ENCODE results near the gene ARG2. TPM values are rescaled to one million over a fixed set of nuclear protein-coding genes. Genes with fewer than 3 reads are reported as not detected.

The ARG2 gene
- total RNA-seq, 2 experiments from 2014 or later = 1.3 to 2.6 TPM

DNA sequence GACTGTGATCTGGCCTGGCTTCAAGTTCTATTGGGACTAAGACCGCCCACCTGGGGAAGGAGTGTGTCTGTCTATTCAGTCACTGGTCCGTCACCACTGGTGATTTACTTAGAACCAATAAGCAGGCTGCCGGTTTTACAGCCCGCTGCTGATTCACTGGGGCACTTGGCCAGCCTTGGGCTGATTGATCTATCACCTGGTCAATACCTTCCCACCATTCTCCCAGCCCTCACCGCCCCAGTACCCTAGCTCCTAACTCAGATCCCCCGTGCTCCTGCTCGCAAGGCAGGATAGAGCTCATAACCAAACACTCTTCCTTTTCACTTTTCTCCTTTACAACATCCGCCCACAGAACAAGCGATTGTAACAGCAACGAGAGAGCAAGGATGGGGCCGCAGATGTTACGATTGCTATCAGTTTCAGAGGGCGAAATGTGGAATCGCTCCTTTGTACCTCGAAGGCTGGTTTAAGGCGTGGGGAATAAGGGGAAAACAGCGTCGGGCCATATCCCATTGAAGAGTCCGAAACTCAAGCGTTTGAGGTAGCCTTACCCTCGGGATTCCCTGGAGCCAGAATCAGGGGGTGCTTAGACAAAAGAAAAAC, 75.2 kb downstream of the ARG2 start:
- peak overlapping the region; percentile 99 for H3K4me3 Mint-ChIP-seq
- DNase-seq = peak; percentile 70
- H3K36me3 Mint-ChIP-seq = peaks cover 14% of the 10 kb centered on the region
- H3K27ac Mint-ChIP-seq = peak overlapping the region; percentile 99
- peak; percentile 86 for ATAC-seq (ENCODE audit: low read depth)
- POLR2A ChIA-PET = interaction anchor here (1.0 to 2.2 kb wide), 9 partner anchors 10 to 335 kb away, joined by 3 to 14 read pairs (median 6); partner anchors contain the start of genes ATP6V1D, EIF2S1, PIGH and RAD51B
- no peaks in the 10 kb centered on the region for H3K27me3 Mint-ChIP-seq
- peaks cover 22% of the 10 kb centered on the region for H3K4me1 Mint-ChIP-seq
- no peaks in the 10 kb centered on the region for H3K9me3 Mint-ChIP-seq

- POLR2A ChIA-PET = interaction anchor here (0.8 to 2.2 kb wide), 10 partner anchors 9 to 336 kb away, joined by 3 to 14 read pairs (median 6); partner anchors contain the start of genes ATP6V1D, EIF2S1, PIGH and RAD51B
- Mint-ChIP-seq H3K9me3 (no peaks in the 10 kb centered on the region), H3K4me3 (peak within 1 kb of the TSS; percentile 99), H3K27ac (peak within 1 kb of the TSS; percentile 99), H3K36me3 (peaks cover 10% of the 10 kb centered on the region), H3K27me3 (no peaks in the 10 kb centered on the region), H3K4me1 (peaks cover 19% of the 10 kb centered on the region)
- peak; percentile 78 for DNase-seq
- ATAC-seq (ENCODE audit: low read depth) = peak; percentile 87
Measured at GRCh38 chr14:67695394-67695949, 75.8 kb downstream of the ARG2 start, which contains the start of gene RDH11. TSS of gene RDH11 (minus strand) at chr14:67695764. CDS start at chr14:67695703, 61 bp downstream.

DNA sequence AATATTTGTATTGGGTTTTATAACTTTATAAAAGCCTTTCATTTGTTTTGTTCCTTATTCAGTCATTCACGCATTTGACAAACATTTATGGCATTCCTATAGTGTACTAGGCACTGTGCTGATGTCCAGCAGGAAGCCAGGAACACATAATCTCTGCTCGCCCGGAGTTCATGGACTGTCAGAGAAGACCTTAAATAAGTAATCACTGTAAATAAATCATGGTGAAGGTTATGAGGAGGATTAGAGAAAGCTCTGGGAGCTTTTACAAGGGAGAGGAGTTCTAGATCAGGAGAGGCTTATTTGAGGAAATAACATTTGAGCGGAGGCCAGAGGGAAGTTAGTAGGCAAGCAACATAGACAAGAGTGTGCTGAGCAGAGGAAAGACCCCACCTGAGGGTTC, 77.3 kb downstream of the ARG2 start:
- POLR2A ChIA-PET = no interaction called here
- Mint-ChIP-seq H3K36me3 (peaks cover 4% of the 10 kb centered on the region), H3K4me3 (no peak overlapping the region), H3K9me3 (no peaks in the 10 kb centered on the region), H3K4me1 (peaks cover 17% of the 10 kb centered on the region), H3K27me3 (no peaks in the 10 kb centered on the region), H3K27ac (no peak overlapping the region)
- ATAC-seq (ENCODE audit: low read depth) = no peak
- no peak for DNase-seq

DNA sequence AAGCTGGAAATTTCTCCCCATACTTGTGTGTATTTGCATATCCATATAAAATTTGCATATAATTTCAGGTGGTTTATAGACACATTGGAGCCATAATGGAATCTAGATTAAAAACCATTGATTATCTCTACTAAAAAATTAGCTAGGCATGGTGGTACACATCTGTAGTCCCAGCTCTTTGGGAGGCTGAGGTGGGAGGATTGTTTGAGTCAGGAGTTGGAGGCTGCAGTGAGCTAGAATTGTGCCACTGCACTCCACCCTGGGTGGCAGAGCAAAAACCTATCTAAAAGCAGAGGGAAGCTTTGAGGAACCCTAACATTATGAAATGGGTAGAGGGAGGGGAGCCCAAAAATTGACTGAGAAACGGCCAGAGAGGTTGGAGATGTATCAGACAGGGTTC, 78.5 kb downstream of the ARG2 start:
- Mint-ChIP-seq H3K27ac (no peak overlapping the region), H3K4me1 (peaks cover 13% of the 10 kb centered on the region), H3K9me3 (no peaks in the 10 kb centered on the region), H3K27me3 (no peaks in the 10 kb centered on the region), H3K36me3 (no peaks in the 10 kb centered on the region), H3K4me3 (no peak overlapping the region)
- DNase-seq (no peak), ATAC-seq (ENCODE audit: low read depth) (no peak)
- POLR2A ChIA-PET = no interaction called here

Other genes with a start within 250 kb of the ARG2 start
- gene PLEK2, start 207.8 kb upstream of the ARG2 start, total RNA-seq = under 1 TPM; 0.85 to 0.97 TPM
- 10 to 100 TPM; 20.0 to 20.9 TPM for gene TMEM229B, start 131.2 kb upstream of the ARG2 start, total RNA-seq
- 1 to 10 TPM in 1 of 2 experiments, under 1 TPM in 1; 0.68 to 1.0 TPM for gene PLEKHH1, start 86.6 kb upstream of the ARG2 start, total RNA-seq
- 10 to 100 TPM; 22.9 to 24.9 TPM for gene PIGH, start 19.7 kb upstream of the ARG2 start, total RNA-seq
- 10 to 100 TPM; 69.9 to 74.6 TPM for gene VTI1B, start 54.7 kb downstream of the ARG2 start, total RNA-seq
- gene RDH11, start 75.8 kb downstream of the ARG2 start, total RNA-seq = 10 to 100 TPM; 54.9 to 55.5 TPM
- gene RDH12, start 82.0 kb downstream of the ARG2 start, total RNA-seq = not detected
- gene ZFYVE26, start 196.7 kb downstream of the ARG2 start, total RNA-seq = 10 to 100 TPM; 28.2 to 30.1 TPM
- gene RAD51B, start 199.9 kb downstream of the ARG2 start, total RNA-seq = 10 to 100 TPM; 43.6 to 50.7 TPM